Liver (tissue), 9 donors: ENCODE measurements around the gene CA10. TPM values are rescaled to one million over a fixed set of nuclear protein-coding genes. Genes with fewer than 3 reads are reported as not detected.

Source experiments
- DNase-seq: peaks from one replicate; pipeline ENCODE4 v3.0.0-alpha.2; 2017; ENCODE audit warnings: low spot score
- H3K27ac ChIP-seq, 2 donors: one replicate each; pipeline ENCODE4 v1.7.0; 2013; ENCODE audit warnings: inconsistent platforms in 2 of 2, low read length in 2 of 2, control low read depth in 1 of 2, low read depth in 1 of 2, mild to moderate bottlenecking in 1 of 2
- H3K27me3 ChIP-seq, 4 donors: one replicate each; pipeline versions ENCODE4 v1.6.1 to v1.7.0; 2013; ENCODE audit warnings: low read length in 3 of 4, inconsistent platforms in 1 of 4, mild to moderate bottlenecking in 1 of 4, moderate library complexity in 1 of 4; ENCODE audit not compliant: control insufficient read depth in 4 of 4, insufficient read depth in 4 of 4
- H3K36me3 ChIP-seq, 4 donors: one replicate each; pipeline versions ENCODE4 v1.6.1 to v1.7.0; 2013; ENCODE audit warnings: low read length in 3 of 4, mild to moderate bottlenecking in 3 of 4, low read depth in 1 of 4, moderate library complexity in 1 of 4; ENCODE audit not compliant: control insufficient read depth in 4 of 4, insufficient read depth in 3 of 4
- H3K4me1 ChIP-seq, 4 donors: one replicate each; pipeline versions ENCODE4 v1.6.1 to v1.7.0; 2013; ENCODE audit warnings: low read length in 3 of 4, mild to moderate bottlenecking in 3 of 4, moderate library complexity in 1 of 4; ENCODE audit not compliant: control insufficient read depth in 4 of 4, insufficient read depth in 4 of 4
- H3K4me3 ChIP-seq, 3 donors: one replicate each; pipeline versions ENCODE4 v1.6.1 to v1.7.0; 2013; ENCODE audit warnings: low read length in 3 of 3, control low read depth in 1 of 3, low read depth in 1 of 3, mild to moderate bottlenecking in 1 of 3
- H3K9ac ChIP-seq, 2 donors: one replicate each; pipeline ENCODE4 v1.7.0; 2013; ENCODE audit warnings: low read length in 2 of 2, mild to moderate bottlenecking in 2 of 2, moderate library complexity in 2 of 2, control low read depth in 1 of 2, low read depth in 1 of 2
- H3K9me3 ChIP-seq, 4 donors: one replicate each; pipeline versions ENCODE4 v1.6.1 to v1.7.0; 2013; ENCODE audit warnings: low read length in 3 of 4; ENCODE audit not compliant: control insufficient read depth in 4 of 4
- EGR1 ChIP-seq, 2 donors: IDR thresholded peaks; 2 replicates each; pipeline ENCODE4 v1.6.1; 2016 to 2018; ENCODE audit warnings: antibody characterized with exemption in 2 of 2, low read depth in 2 of 2
- FOXA1 ChIP-seq: IDR thresholded peaks from 2 replicates; pipeline ENCODE4 v1.6.1; 2016; ENCODE audit warnings: antibody characterized with exemption
- GABPA ChIP-seq, 2 donors: IDR thresholded peaks in 1 of 2; conservative IDR thresholded peaks in 1 of 2; 2 replicates each; pipeline ENCODE4 v1.6.1; 2016; ENCODE audit warnings: antibody characterized with exemption in 2 of 2, mild to moderate bottlenecking in 1 of 2, moderate library complexity in 1 of 2
- HNF4G ChIP-seq: IDR thresholded peaks from 2 replicates; pipeline ENCODE4 v1.6.1; 2016; ENCODE audit warnings: antibody characterized with exemption
- JUND ChIP-seq, 2 donors: IDR thresholded peaks; 2 replicates each; pipeline ENCODE4 v1.6.1; 2016; ENCODE audit warnings: antibody characterized with exemption in 2 of 2
- MAX ChIP-seq: IDR thresholded peaks from 2 replicates; pipeline ENCODE4 v1.6.1; 2016; ENCODE audit warnings: antibody characterized with exemption
- RAD21 ChIP-seq, 2 donors: IDR thresholded peaks; 2 replicates each; pipeline ENCODE4 v1.6.1; 2016; ENCODE audit warnings: antibody characterized with exemption in 2 of 2, mild to moderate bottlenecking in 2 of 2
- RXRA ChIP-seq, 2 donors: IDR thresholded peaks; 2 replicates each; pipeline ENCODE4 v1.6.1; 2017 to 2018; ENCODE audit warnings: antibody characterized with exemption in 2 of 2, mild to moderate bottlenecking in 1 of 2
- SP1 ChIP-seq: IDR thresholded peaks from 2 replicates; pipeline ENCODE4 v1.6.1; 2018; ENCODE audit warnings: antibody characterized with exemption, mild to moderate bottlenecking
- TAF1 ChIP-seq: conservative IDR thresholded peaks from 2 replicates; pipeline ENCODE4 v1.6.1; 2016; ENCODE audit warnings: antibody characterized with exemption, mild to moderate bottlenecking
- YY1 ChIP-seq: IDR thresholded peaks from 2 replicates; pipeline ENCODE4 v1.6.1; 2016; ENCODE audit warnings: antibody characterized with exemption, mild to moderate bottlenecking
- WGBS: extraction: QIAGEN DNeasy Blood & Tissue Kit; methylation state at CpG from one replicate; pipeline ENCODE4 v1.1.7; 2013; 5-methylcytosine and 5-hydroxymethylcytosine counted together
- polyA plus RNA-seq, 2 donors: library from polyadenylated mRNA; stranded (reverse) in 1 of 2; unstranded in 1 of 2; fragments of 200-250 nt in 1 of 2; fragments of >200 nt in 1 of 2; fragmentation: Nextera tagmentation in 1 of 2; extraction: Ambion mirVana in 1 of 2; gene quantifications; one replicate each; pipeline versions ENCODE4 v1.2.1 to v1.2.3, GENCODE V29; 2013 to 2015
- total RNA-seq, 2 donors: library from RNA; depleted of rRNA; stranded (reverse); fragments of >200 nt; gene quantifications; one replicate each; pipeline ENCODE4 v1.2.3, GENCODE V29; 2014
- TF ChIP-seq, protein P1 (sequence below): IDR thresholded peaks from 2 replicates; pipeline ENCODE4 v1.6.1; 2016; ENCODE audit warnings: antibody characterized with exemption
- TF ChIP-seq, protein P2 (sequence below): fragments of 150-350 bp; IDR thresholded peaks from 2 replicates; pipeline ENCODE4 v1.5.1; 2017; ENCODE audit warnings: improper control_type of control experiment, low read depth, low read length; ENCODE audit not compliant: missing input control
- donor health status: healthy.
- donor health status: healthy.
- donor health status: healthy.
- donor health status: healthy.
- donor health status: healthy.

CA10 gene
- total and polyA plus RNA-seq, 4 donors = 0.05 TPM; not detected in 3

DNA sequence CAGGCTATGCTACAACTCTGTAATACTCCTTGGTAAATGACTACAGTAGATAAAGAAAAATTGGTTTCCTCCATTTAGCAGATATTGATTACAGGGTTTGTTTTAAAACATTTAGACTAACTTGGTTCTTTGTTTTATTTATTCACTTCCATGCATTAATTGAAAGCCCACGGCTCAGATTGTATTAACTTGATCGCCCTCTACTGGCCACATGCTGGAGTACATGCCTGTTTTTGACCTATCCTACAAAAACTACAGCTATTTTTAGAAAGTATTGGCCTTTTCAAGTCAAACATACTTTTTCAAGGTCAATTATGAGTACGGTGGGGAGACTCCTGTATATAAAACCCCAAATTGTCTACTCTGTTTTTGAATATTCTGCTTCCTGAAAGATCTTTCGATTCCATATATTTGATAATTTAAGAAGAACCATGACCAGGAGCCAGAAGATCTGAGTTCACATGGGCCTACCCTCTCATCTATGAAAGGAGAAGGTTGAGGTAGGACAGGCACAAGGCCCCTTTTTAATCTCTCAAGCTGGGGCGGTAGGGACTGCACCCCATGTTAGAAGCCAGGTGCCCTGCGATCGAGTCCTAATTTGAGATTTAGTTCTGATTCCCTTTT is 51.8 kb downstream of the CA10 start:
- peak; percentile 43 for DNase-seq
- 40% methylated on average over 7 of the region's 7 CpGs for WGBS
- H3K9ac ChIP-seq = no peak overlapping the region

DNA sequence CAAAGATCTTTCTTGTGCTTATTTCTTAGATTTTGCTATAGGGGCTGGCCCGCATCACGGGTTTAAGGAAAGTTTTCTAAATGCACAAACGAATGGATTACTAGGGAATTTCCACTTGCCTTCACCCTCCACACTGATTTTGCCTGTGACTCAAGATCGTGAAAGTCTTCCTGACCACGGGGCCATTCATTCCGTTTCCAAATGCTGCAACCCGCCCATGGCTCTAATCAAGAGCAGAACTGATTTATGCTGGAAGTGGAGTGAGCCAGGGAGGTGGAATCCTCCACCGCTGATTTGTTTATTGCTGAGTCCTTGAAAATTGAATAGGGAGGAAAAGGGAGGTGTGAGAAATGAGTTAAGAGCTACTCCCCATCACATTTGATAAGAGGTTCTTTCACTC is 52.4 kb downstream of the CA10 start:
- Histone ChIP-seq H3K9ac (no peak overlapping the region), H3K27ac (no peak overlapping the region), H3K36me3 (no peaks in the 10 kb centered on the region), H3K4me3 (no peak overlapping the region), H3K27me3 (peaks cover 0 to 5% (median 3%) of the 10 kb centered on the region in 4 donors), H3K9me3 (no peaks in the 10 kb centered on the region), H3K4me1 (no peaks in the 10 kb centered on the region)
- no peak for DNase-seq
- TF ChIP-seq EGR1 (IDR thresholded peaks at IDR 0.05; ENCODE audit: low read depth in 2 of 2) = no peak
- TF ChIP-seq RAD21 (IDR thresholded peaks at IDR 0.05) = no peak
- TF ChIP-seq FOXA1 = no peak
- no peak for TF ChIP-seq YY1
- TF ChIP-seq, protein P1, sequence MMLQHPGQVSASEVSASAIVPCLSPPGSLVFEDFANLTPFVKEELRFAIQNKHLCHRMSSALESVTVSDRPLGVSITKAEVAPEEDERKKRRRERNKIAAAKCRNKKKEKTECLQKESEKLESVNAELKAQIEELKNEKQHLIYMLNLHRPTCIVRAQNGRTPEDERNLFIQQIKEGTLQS = no peak
- no peak for TF ChIP-seq JUND (IDR thresholded peaks at IDR 0.05)
- no peak for TF ChIP-seq GABPA (IDR thresholded peaks at IDR 0.05 in 1 of 2, conservative IDR thresholded peaks at IDR 0.05 in 1 of 2)
- TF ChIP-seq SP1 = no peak
- WGBS = 71% methylated on average over 8 of the region's 8 CpGs

More for the DNA sequence above, 51.8 kb downstream of the CA10 start:
- TF ChIP-seq RAD21 (IDR thresholded peaks at IDR 0.05) (peak; percentile 78 to 80), MAX (no peak)
- TF ChIP-seq, protein P2, sequence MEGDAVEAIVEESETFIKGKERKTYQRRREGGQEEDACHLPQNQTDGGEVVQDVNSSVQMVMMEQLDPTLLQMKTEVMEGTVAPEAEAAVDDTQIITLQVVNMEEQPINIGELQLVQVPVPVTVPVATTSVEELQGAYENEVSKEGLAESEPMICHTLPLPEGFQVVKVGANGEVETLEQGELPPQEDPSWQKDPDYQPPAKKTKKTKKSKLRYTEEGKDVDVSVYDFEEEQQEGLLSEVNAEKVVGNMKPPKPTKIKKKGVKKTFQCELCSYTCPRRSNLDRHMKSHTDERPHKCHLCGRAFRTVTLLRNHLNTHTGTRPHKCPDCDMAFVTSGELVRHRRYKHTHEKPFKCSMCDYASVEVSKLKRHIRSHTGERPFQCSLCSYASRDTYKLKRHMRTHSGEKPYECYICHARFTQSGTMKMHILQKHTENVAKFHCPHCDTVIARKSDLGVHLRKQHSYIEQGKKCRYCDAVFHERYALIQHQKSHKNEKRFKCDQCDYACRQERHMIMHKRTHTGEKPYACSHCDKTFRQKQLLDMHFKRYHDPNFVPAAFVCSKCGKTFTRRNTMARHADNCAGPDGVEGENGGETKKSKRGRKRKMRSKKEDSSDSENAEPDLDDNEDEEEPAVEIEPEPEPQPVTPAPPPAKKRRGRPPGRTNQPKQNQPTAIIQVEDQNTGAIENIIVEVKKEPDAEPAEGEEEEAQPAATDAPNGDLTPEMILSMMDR = peak; percentile 76
- H3K4me3 ChIP-seq = no peak overlapping the region
- no peaks in the 10 kb centered on the region for H3K9me3 ChIP-seq
- no peaks in the 10 kb centered on the region for H3K36me3 ChIP-seq
- peaks cover 0 to 6% (median 3%) of the 10 kb centered on the region in 4 donors for H3K27me3 ChIP-seq
- no peaks in the 10 kb centered on the region for H3K4me1 ChIP-seq
- no peak overlapping the region for H3K27ac ChIP-seq

DNA sequence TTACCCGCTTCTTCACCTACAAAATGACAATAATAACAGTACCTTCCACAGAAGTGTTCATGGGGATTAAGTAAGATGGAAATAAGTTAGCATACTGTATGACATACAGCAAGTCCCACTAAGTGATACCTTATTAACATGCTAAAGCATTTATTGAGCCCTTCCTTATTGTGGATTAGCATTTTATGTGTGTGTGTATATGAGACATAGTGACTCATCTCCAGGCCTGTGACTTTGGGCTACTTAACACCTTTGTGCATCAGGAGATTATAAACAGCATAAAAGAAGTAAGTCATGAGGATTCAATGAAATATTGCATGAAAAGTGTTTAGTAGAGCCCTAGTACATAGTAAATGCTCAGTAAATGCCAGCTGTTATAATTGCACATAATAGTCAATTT is 52.9 kb downstream of the CA10 start:
- Histone ChIP-seq H3K9ac (no peak overlapping the region), H3K36me3 (no peaks in the 10 kb centered on the region), H3K27me3 (peaks cover 0 to 4% (median 2%) of the 10 kb centered on the region in 4 donors), H3K4me3 (no peak overlapping the region), H3K27ac (no peak overlapping the region), H3K4me1 (no peaks in the 10 kb centered on the region), H3K9me3 (peaks cover 0 to 2% (median 0%) of the 10 kb centered on the region in 4 donors)
- 94% methylated on average over 1 of the region's 1 CpG for WGBS
- DNase-seq = no peak
- TF ChIP-seq FOXA1 (no peak), SP1 (no peak)

DNA sequence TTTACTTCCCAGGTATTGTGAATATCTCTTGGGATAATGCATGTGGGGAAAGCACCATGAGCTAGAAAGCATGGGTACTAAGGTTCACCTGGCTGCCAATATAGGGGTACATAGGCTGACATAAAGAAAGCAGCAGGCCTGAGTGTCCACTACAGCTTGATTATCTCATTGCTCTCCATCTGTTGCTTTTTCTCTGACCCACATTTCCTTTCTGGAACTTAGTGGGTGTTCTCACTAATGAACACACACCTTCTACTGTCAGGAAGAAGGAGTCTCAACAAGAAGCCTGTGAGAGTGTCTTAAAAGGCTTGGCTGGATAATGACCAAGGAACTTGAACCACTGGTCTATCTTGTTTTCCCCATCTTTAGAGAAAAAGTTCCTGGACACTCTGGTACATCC is 62.5 kb downstream of the CA10 start:
- DNase-seq = no peak
- TF ChIP-seq FOXA1 (no peak), HNF4G (no peak), EGR1 (IDR thresholded peaks at IDR 0.05; ENCODE audit: low read depth in 2 of 2) (no peak), RXRA (IDR thresholded peaks at IDR 0.05) (no peak), TAF1 (no peak)
- H3K27ac ChIP-seq = no peak overlapping the region
- peaks cover 0 to 3% (median 1%) of the 10 kb centered on the region in 4 donors for H3K27me3 ChIP-seq
- H3K4me3 ChIP-seq = no peak overlapping the region
- H3K4me1 ChIP-seq = no peaks in the 10 kb centered on the region
- H3K36me3 ChIP-seq = no peaks in the 10 kb centered on the region
- no peak overlapping the region for H3K9ac ChIP-seq
- peaks cover 0 to 3% (median 0%) of the 10 kb centered on the region in 4 donors for H3K9me3 ChIP-seq
